Heart right ventricle (tissue), 16 donors: ENCODE measurements around the gene TMED8. TPM values are rescaled to one million over a fixed set of nuclear protein-coding genes. Genes with fewer than 3 reads are reported as not detected.

Source experiments
- ATAC-seq, 8 donors: fragments of 200-7000 bp; cut with Tn5 transposase; one replicate each; pipeline ENCODE4 v1.9.1; 2020; ENCODE audit warnings: mild to moderate bottlenecking in 8 of 8, moderate library complexity in 8 of 8, moderate number of reproducible peaks in 1 of 8
- DNase-seq, 2 donors: peaks; one replicate each; pipeline ENCODE4 v3.0.0-alpha.2; 2020
- H3K27ac ChIP-seq, 10 donors: fragments of 200-600 bp; sonication (generic) in 2 of 10; one replicate each; pipeline versions ENCODE4 v1.5.0 to v1.8.0; 2020 to 2022; ENCODE audit warnings: mild to moderate bottlenecking in 3 of 10
- H3K27me3 ChIP-seq, 7 donors: fragments of 200-600 bp; one replicate each; pipeline ENCODE4 v1.8.0; 2021 to 2022; ENCODE audit warnings: mild to moderate bottlenecking in 2 of 7
- H3K36me3 ChIP-seq, 9 donors: fragments of 200-600 bp; sonication (generic) in 1 of 9; one replicate each; pipeline versions ENCODE4 v1.5.0 to v1.8.0; 2020 to 2022; ENCODE audit warnings: mild to moderate bottlenecking in 2 of 9
- H3K4me1 ChIP-seq, 9 donors: fragments of 200-600 bp; sonication (generic) in 1 of 9; one replicate each; pipeline versions ENCODE4 v1.5.0 to v1.8.0; 2020 to 2022; ENCODE audit warnings: mild to moderate bottlenecking in 4 of 9
- H3K4me3 ChIP-seq, 10 donors: fragments of 200-600 bp; sonication (generic) in 2 of 10; one replicate each; pipeline versions ENCODE4 v1.5.0 to v1.8.0; 2020 to 2022; ENCODE audit warnings: mild to moderate bottlenecking in 7 of 10, moderate library complexity in 2 of 10
- H3K9me3 ChIP-seq, 11 donors: fragments of 200-600 bp in 10 of 11; sonication (generic) in 2 of 11; one replicate each; pipeline versions ENCODE4 v1.5.0 to v1.8.0; 2013 to 2022; ENCODE audit warnings: mild to moderate bottlenecking in 2 of 11, control low read depth in 1 of 11, moderate library complexity in 1 of 11
- WGBS, 2 donors: extraction: QIAGEN DNeasy Blood & Tissue Kit; methylation state at CpG; one replicate each; pipeline ENCODE4 v1.1.7; 2013; ENCODE audit warnings: inconsistent platforms in 1 of 2; 5-methylcytosine and 5-hydroxymethylcytosine counted together
- intact Hi-C, 10 donors: fragments of 100-400 bp; cut with DNase I; formaldehyde crosslinking; loops; one replicate each; pipeline versions ENCODE4 v1.11.1 to v1.14.2; 2022
- polyA plus RNA-seq, 2 donors: library from polyadenylated mRNA; stranded (reverse); fragments of 200-250 nt; gene quantifications; one replicate each; pipeline ENCODE4 v1.2.3, GENCODE V29; 2013
- total RNA-seq, 10 donors: library from RNA; stranded (reverse); fragmentation: NEBNext Ultra II Directional in 3 of 10; extraction: Animal tissue kit (Norgen Biotek cat#: 25700) in 3 of 10; gene quantifications; one replicate each; pipeline versions ENCODE4 v1.2.1 to v1.2.4, GENCODE V29; 2021 to 2023
- TF ChIP-seq, protein P1 (sequence below), 9 donors: fragments of 200-600 bp; sonication (generic) in 2 of 9; IDR thresholded peaks; one replicate each; pipeline versions ENCODE4 v1.5.0 to v1.8.0; 2021 to 2022; ENCODE audit warnings: antibody characterized with exemption in 9 of 9, mild to moderate bottlenecking in 5 of 9, moderate library complexity in 1 of 9
- donor health status: Arrhythmogenic right ventricular cardiomyopathy.
- donor health status: ischemic (EF 13 %, LVEDD 7.1; RV severe dilation, severe dysfunction).
- donor health status: healthy with polysubstance abuse.
- donor health status: DM: no; HTN: yes; CAD: no.
- donor health status: DM: no; HTN: no; CAD: no.
- donor health status: ischemic (EF 25% LVEDD 6.9; RV normal size, moderate dysfunction).
- donor health status: ischemic (EF 25% LVEDD 5.7; RV mildly dilated, moderate dysfunction).
- donor health status: healthy.
- donor health status: DM: yes; HTN: yes; CAD: no.
- donor health status: Ischemic cardiomyopathy.
- donor health status: ischemic (EF 35%, LVEDD 5.7; RV mildly dilated, moderate dysfunction).
- donor health status: nonischemic (EF 11% LVEDD 7.7; RV severe dilation, severe dysfunction).
- donor health status: DM: yes; HTN: yes; CAD: no.
- donor health status: PGD.
- donor health status: ischemic (EF 29% LVEDD 5.4; RV normal size, mild dysfunction).
- donor health status: nonischemic (EF 23%, LVEDD 6.1; RV moderate dilation, normal function).

Gene TMED8
- total and polyA plus RNA-seq, 12 donors: 1.8 to 8.7 (median 6.8) TPM

DNA sequence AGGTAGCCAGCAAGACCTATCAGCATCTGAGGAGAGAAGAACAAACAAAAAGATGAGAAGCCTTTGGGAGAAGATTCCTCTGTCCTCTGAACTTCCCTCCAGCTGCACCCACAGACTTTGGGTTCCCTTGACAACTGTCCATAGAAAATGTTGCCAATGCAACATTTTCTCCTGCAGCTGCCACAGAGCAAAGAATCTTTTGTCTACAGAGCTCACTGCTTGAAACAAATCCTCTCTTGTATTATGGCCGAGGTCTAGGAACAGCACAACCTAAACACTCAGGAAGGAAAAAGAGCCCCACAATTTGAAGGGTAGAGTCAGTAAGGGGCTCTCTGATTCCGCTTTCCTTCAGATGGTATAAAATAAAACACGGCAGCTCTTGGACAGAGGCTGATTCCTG lies 70.5 kb downstream of the TMED8 start:
- no peaks in the 10 kb centered on the region for H3K9me3 ChIP-seq

DNA sequence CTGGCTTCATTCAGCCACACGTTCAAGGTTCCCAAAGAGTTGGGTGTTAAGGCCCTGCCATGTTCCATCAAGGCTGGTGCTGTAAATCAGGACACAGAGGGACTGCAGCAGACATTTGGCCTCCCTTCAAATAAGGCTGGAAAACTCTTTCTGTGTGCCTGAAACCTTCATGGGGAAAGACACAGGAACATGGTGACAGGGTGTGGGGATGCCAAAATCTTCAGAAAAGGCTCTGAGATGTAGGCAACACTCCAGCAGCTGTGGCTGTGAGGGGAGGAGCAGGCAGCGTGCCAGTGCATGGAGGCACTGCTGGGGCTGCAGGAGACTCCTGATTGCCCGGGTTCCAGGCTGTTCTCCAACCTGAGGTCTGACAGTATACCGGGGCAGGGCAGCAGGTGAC lies 71.2 kb downstream of the TMED8 start:
- Histone ChIP-seq H3K27ac (no peak overlapping the region), H3K9me3 (no peaks in the 10 kb centered on the region), H3K27me3 (no peaks in the 10 kb centered on the region), H3K36me3 (peaks cover 0 to 57% (median 9%) of the 10 kb centered on the region in 9 donors), H3K4me3 (no peak overlapping the region), H3K4me1 (peaks cover 0 to 36% (median 4%) of the 10 kb centered on the region in 9 donors)
- 84 to 89% methylated on average over 4 of the region's 4 CpGs for WGBS, 2 donors
- ATAC-seq: no peak
- TF ChIP-seq, protein P1, sequence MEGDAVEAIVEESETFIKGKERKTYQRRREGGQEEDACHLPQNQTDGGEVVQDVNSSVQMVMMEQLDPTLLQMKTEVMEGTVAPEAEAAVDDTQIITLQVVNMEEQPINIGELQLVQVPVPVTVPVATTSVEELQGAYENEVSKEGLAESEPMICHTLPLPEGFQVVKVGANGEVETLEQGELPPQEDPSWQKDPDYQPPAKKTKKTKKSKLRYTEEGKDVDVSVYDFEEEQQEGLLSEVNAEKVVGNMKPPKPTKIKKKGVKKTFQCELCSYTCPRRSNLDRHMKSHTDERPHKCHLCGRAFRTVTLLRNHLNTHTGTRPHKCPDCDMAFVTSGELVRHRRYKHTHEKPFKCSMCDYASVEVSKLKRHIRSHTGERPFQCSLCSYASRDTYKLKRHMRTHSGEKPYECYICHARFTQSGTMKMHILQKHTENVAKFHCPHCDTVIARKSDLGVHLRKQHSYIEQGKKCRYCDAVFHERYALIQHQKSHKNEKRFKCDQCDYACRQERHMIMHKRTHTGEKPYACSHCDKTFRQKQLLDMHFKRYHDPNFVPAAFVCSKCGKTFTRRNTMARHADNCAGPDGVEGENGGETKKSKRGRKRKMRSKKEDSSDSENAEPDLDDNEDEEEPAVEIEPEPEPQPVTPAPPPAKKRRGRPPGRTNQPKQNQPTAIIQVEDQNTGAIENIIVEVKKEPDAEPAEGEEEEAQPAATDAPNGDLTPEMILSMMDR (IDR thresholded peaks at IDR 0.05): no peak
- no peak for DNase-seq
- intact Hi-C loops: loop anchor here in 4 of 10 donors (10.0 kb wide), 3 partner anchors 151 to 249 kb away; no protein-coding TSS in a partner anchor

More for the DNA sequence above, 70.5 kb downstream of the TMED8 start:
- Histone ChIP-seq H3K27ac (no peak overlapping the region), H3K4me3 (no peak overlapping the region), H3K36me3 (peaks cover 0 to 54% (median 9%) of the 10 kb centered on the region in 9 donors), H3K4me1 (peaks cover 0 to 33% (median 4%) of the 10 kb centered on the region in 9 donors), H3K27me3 (no peaks in the 10 kb centered on the region)
- ATAC-seq (no peak), DNase-seq (no peak)
- 65 to 88% methylated on average over 3 of the region's 3 CpGs for WGBS, 2 donors
- intact Hi-C loops: loop anchor here in 4 of 10 donors (10.0 kb wide), 3 partner anchors 152 to 248 kb away; no protein-coding TSS in a partner anchor
- TF ChIP-seq, protein P1 (IDR thresholded peaks at IDR 0.05): no peak

DNA sequence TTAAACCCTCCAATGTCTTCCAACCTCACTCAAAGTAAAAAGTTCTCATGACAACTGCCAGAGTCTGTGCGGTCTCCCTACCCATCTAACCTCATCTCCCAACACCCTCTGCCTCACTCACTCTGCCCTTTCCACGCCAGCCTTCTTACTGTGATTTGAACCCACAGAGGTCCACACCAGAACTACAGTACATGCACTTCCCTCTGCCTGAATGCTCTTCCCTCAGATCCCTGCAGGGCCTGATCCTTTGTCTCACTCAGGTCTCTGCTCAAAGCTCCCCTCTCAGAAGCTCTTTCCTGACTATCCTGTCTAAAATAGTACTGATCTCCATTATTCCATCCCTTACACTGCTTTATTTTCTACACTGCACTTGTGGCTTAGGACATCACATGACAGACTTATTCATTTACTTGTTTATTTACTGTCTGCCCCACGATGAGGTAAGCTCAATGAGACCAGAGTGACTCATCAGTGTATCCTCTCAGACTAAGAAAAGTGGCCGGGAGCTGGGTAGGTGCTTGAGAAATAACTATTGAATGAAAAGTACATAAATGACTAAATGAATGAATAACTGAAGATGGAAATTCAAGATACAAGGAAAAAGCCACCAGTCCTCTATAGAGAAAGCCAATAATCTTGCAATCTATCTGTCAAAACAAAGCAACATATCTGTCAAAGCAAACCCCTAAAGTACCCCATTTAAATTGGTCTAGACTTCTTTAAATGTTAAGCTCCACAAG lies 73.3 kb downstream of the TMED8 start:
- ATAC-seq (peak in 3 of 8 donors; percentile 32 to 51 (median 48)), DNase-seq (no peak)
- H3K36me3 ChIP-seq: peaks cover 0 to 72% (median 15%) of the 10 kb centered on the region in 9 donors
- H3K9me3 ChIP-seq: no peaks in the 10 kb centered on the region
- 61 to 67% methylated on average over 4 of the region's 4 CpGs for WGBS, 2 donors
- H3K4me3 ChIP-seq: no peak overlapping the region
- H3K4me1 ChIP-seq: peaks cover 0 to 36% (median 4%) of the 10 kb centered on the region in 9 donors
- intact Hi-C loops: loop anchor here in 5 of 10 donors (5.0 to 10.0 kb wide), 4 partner anchors 149 to 251 kb away; no protein-coding TSS in a partner anchor
- no peaks in the 10 kb centered on the region for H3K27me3 ChIP-seq
- peak overlapping the region in 1 of 10 donors; percentile 64 for H3K27ac ChIP-seq
- TF ChIP-seq, protein P1 (IDR thresholded peaks at IDR 0.05): no peak

DNA sequence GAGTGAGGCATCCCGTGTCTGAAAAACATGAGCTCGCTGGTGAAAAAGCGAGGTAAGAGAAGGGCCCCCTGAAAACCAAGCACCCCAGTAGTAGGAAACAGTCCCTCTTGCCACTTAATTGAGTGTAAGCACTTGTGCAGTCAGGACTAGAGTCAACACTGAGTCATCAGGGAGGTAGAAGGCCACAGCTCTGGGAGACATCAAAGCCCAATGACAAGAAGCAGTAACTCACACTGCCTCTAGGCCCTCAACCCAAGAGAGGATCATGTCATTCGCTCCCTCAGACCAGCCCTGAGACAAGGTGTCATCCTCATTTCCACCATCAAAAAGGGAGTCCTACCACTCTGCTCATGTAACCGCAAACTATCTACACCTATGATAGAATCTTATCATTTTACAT lies 74.0 kb downstream of the TMED8 start:
- Histone ChIP-seq H3K36me3 (peaks cover 0 to 78% (median 20%) of the 10 kb centered on the region in 9 donors), H3K27me3 (no peaks in the 10 kb centered on the region), H3K4me3 (no peak overlapping the region), H3K9me3 (no peaks in the 10 kb centered on the region), H3K27ac (peak overlapping the region in 1 of 10 donors; percentile 64), H3K4me1 (peaks cover 0 to 36% (median 4%) of the 10 kb centered on the region in 9 donors)
- DNase-seq (no peak), ATAC-seq (no peak)
- TF ChIP-seq, protein P1 (IDR thresholded peaks at IDR 0.05): no peak
- 94 to 95% methylated on average over 5 of the region's 5 CpGs for WGBS, 2 donors
- intact Hi-C loops: loop anchor here in 5 of 10 donors (5.0 to 10.0 kb wide), 4 partner anchors 148 to 252 kb away; no protein-coding TSS in a partner anchor
